H1 (cell line): Measurements from ENCODE around the gene TBC1D3B. TPM values are rescaled to one million over a fixed set of nuclear protein-coding genes. Genes with fewer than 3 reads are reported as not detected.

Source experiments
- BACH1 ChIP-seq: IDR thresholded peaks from 2 replicates; pipeline ENCODE4 v1.6.1; 2012; ENCODE audit warnings: low read length, improper control_type of control experiment
- CBX5 ChIP-seq: fragments of 300-800, 300-1000 bp; sonication (generic); IDR thresholded peaks from 2 replicates; pipeline ENCODE4 v1.7.1; 2016; ENCODE audit warnings: antibody characterized with exemption, low read length, low read depth
- HDAC2 ChIP-seq, 2 experiments: fragments of 300-600 bp in 1 of 2; sonication (generic) in 1 of 2; IDR thresholded peaks; 2 replicates each; pipeline ENCODE4 v1.6.1; 2011 to 2012; ENCODE audit warnings: low read depth in 2 of 2, low read length in 2 of 2, mild to moderate bottlenecking in 2 of 2, moderate library complexity in 2 of 2, borderline replicate concordance in 1 of 2, inconsistent platforms in 1 of 2
- RNF2 ChIP-seq: fragments of 200-900, 300-1000 bp; sonication (generic); IDR thresholded peaks from 2 replicates; pipeline ENCODE4 v1.7.1; 2016; ENCODE audit warnings: borderline replicate concordance, low read depth, mild to moderate bottlenecking, antibody characterized with exemption, low read length; ENCODE audit not compliant: poor library complexity, severe bottlenecking; ENCODE audit errors: missing control alignments
- SP1 ChIP-seq: IDR thresholded peaks from 2 replicates; pipeline ENCODE4 v1.6.1; 2011; ENCODE audit warnings: low read depth, low read length
- YY1 ChIP-seq: IDR thresholded peaks from 2 replicates; pipeline ENCODE4 v1.6.1; 2011; ENCODE audit warnings: low read depth, mild to moderate bottlenecking, low read length
- polyA plus RNA-seq, 7 experiments: library from polyadenylated mRNA; depleted of rRNA in 3 of 7; stranded (reverse) in 5 of 7; unstranded in 2 of 7; fragments of >200 nt in 5 of 7; fragments of 200-250 nt in 2 of 7; gene quantifications; 1 replicate in 5 of 7; 2 replicates in 1 of 7; 4 replicates in 1 of 7; pipeline versions ENCODE4 v1.2.1 to v1.2.3, GENCODE V29; 2011 to 2013; ENCODE audit warnings: missing spikeins in 2 of 7, mixed read lengths in 2 of 7
- total RNA-seq: library from RNA; stranded (reverse); fragmentation: NEBNext Ultra II Directional; extraction: Animal tissue kit (Norgen Biotek cat#: 25700); gene quantifications from 2 replicates; pipeline ENCODE4 v1.2.1, GENCODE V29; 2021

TBC1D3B gene
- total and polyA plus RNA-seq, 2 of the 8 experiments (the other 6 are each of a cell fraction or from before 2014, with no cell fraction given), result 0.54 to 6.2 TPM

- TF ChIP-seq HDAC2 (IDR thresholded peaks at IDR 0.05; ENCODE audit: borderline replicate concordance in 1 of 2, low read depth in 2 of 2, low read length in 2 of 2), result no peak
- TF ChIP-seq RNF2, result no peak
- TF ChIP-seq YY1, result no peak
- TF ChIP-seq BACH1, result no peak
- TF ChIP-seq SP1, result no peak
- no peak for TF ChIP-seq CBX5
Measured at GRCh38 chr17:36132421-36132831, 44.0 kb downstream of the TBC1D3B start (continued).
